Naive thymus-derived CD4-positive, alpha-beta T cell (primary cell): ENCODE results near the gene NFATC4. TPM values are rescaled to one million over a fixed set of nuclear protein-coding genes. Genes with fewer than 3 reads are reported as not detected.
A peak's percentile ranks its signal among the peaks of the same experiment; 100 is the strongest.

Experiments
- ATAC-seq: fragments of 150-1000 bp; cut with Tn5 transposase; 2 replicates; pipeline ENCODE4 v1.10.0; 2021; ENCODE audit warnings: mild to moderate bottlenecking, moderate library complexity
- CTCF ChIA-PET: fragments of 350-600 bp; sonication (Branson Sonifier 250); formaldehyde crosslinking; loops from one replicate; lab custom pipeline; 2021; ENCODE audit warnings: antibody characterized with exemption; lab: Charles Lee
- POLR2A ChIA-PET: fragments of 350-600 bp; sonication (Branson Sonifier 250); formaldehyde crosslinking; loops from one replicate; lab custom pipeline; 2021; ENCODE audit warnings: antibody characterized with exemption, inconsistent platforms; lab: Charles Lee
- DNase-seq, 9 donors: peaks; one replicate each; pipeline versions ENCODE4 v3.0.0 to v3.0.0-alpha.2; 2020 to 2022; ENCODE audit warnings: mixed read lengths in 1 of 9
- H3K27ac ChIP-seq: one replicate; pipeline ENCODE4 v1.7.0; 2013; ENCODE audit warnings: mild to moderate bottlenecking, low read depth, low read length, moderate library complexity
- H3K27me3 ChIP-seq, 2 donors: one replicate each; pipeline ENCODE4 v1.7.0; 2013; ENCODE audit warnings: low read length in 2 of 2, mild to moderate bottlenecking in 2 of 2, moderate library complexity in 2 of 2; ENCODE audit not compliant: control insufficient read depth in 2 of 2, insufficient read depth in 2 of 2
- H3K36me3 ChIP-seq, 3 experiments: 1 replicate in 2 of 3; 2 replicates in 1 of 3; pipeline ENCODE4 v1.7.0; 2013; ENCODE audit warnings: low read length in 3 of 3, mild to moderate bottlenecking in 3 of 3, moderate library complexity in 1 of 3; ENCODE audit not compliant: insufficient read depth in 3 of 3, control insufficient read depth in 2 of 3
- H3K4me1 ChIP-seq, 2 donors: one replicate each; pipeline ENCODE4 v1.7.0; 2013; ENCODE audit warnings: low read length in 2 of 2, mild to moderate bottlenecking in 2 of 2, moderate library complexity in 1 of 2; ENCODE audit not compliant: control insufficient read depth in 2 of 2, insufficient read depth in 2 of 2
- H3K4me3 ChIP-seq: 2 replicates; pipeline ENCODE4 v1.7.0; 2013; ENCODE audit warnings: mild to moderate bottlenecking, low read length
- H3K9me3 ChIP-seq, 3 experiments: 1 replicate in 2 of 3; 2 replicates in 1 of 3; pipeline ENCODE4 v1.7.0; 2013; ENCODE audit warnings: low read length in 3 of 3; ENCODE audit not compliant: control insufficient read depth in 2 of 3
- H3K27ac Mint-ChIP-seq, 9 donors: one replicate each; pipeline ENCODE4 v1.8.0; 2020 to 2022; ENCODE audit warnings: mixed read lengths in 9 of 9, mild to moderate bottlenecking in 8 of 9, moderate library complexity in 5 of 9, inconsistent platforms in 2 of 9
- H3K27me3 Mint-ChIP-seq, 5 donors: one replicate each; pipeline ENCODE4 v1.8.0; 2021 to 2022; ENCODE audit warnings: mixed read lengths in 5 of 5, mild to moderate bottlenecking in 1 of 5
- H3K36me3 Mint-ChIP-seq, 5 donors: one replicate each; pipeline ENCODE4 v1.8.0; 2020 to 2022; ENCODE audit warnings: mixed read lengths in 5 of 5, mild to moderate bottlenecking in 3 of 5, inconsistent platforms in 1 of 5
- H3K4me1 Mint-ChIP-seq, 7 donors: one replicate each; pipeline ENCODE4 v1.8.0; 2020 to 2022; ENCODE audit warnings: mixed read lengths in 7 of 7, mild to moderate bottlenecking in 3 of 7, inconsistent platforms in 1 of 7
- H3K4me3 Mint-ChIP-seq, 10 donors: one replicate each; pipeline ENCODE4 v1.8.0; 2020 to 2022; ENCODE audit warnings: mild to moderate bottlenecking in 10 of 10, mixed read lengths in 10 of 10, moderate library complexity in 6 of 10, inconsistent platforms in 2 of 10
- H3K9me3 Mint-ChIP-seq, 11 donors: one replicate each; pipeline ENCODE4 v1.8.0; 2020 to 2022; ENCODE audit warnings: mixed read lengths in 11 of 11, mild to moderate bottlenecking in 4 of 11, inconsistent platforms in 1 of 11, moderate library complexity in 1 of 11
- intact Hi-C, 2 donors: fragments of 100-400 bp; cut with micrococcal nuclease; formaldehyde crosslinking; loops; one replicate each; pipeline ENCODE4 v1.15.1; 2023
- polyA plus RNA-seq, 2 donors: library from polyadenylated mRNA; unstranded; fragments of 300-500 nt; fragmentation: Illumina TruSeq; gene quantifications; one replicate each; pipeline ENCODE4 v1.2.3, GENCODE V29; 2021
- total RNA-seq, 6 experiments: library from RNA in 5 of 6; stranded (reverse) in 5 of 6; gene quantifications; 1 replicate in 5 of 6; 2 replicates in 1 of 6; pipeline ENCODE4 v1.2.3 and lab custom pipeline; 2021 to 2026

NFATC4 gene
- total and polyA plus RNA-seq, 7 experiments from 2014 or later = not detected

DNA sequence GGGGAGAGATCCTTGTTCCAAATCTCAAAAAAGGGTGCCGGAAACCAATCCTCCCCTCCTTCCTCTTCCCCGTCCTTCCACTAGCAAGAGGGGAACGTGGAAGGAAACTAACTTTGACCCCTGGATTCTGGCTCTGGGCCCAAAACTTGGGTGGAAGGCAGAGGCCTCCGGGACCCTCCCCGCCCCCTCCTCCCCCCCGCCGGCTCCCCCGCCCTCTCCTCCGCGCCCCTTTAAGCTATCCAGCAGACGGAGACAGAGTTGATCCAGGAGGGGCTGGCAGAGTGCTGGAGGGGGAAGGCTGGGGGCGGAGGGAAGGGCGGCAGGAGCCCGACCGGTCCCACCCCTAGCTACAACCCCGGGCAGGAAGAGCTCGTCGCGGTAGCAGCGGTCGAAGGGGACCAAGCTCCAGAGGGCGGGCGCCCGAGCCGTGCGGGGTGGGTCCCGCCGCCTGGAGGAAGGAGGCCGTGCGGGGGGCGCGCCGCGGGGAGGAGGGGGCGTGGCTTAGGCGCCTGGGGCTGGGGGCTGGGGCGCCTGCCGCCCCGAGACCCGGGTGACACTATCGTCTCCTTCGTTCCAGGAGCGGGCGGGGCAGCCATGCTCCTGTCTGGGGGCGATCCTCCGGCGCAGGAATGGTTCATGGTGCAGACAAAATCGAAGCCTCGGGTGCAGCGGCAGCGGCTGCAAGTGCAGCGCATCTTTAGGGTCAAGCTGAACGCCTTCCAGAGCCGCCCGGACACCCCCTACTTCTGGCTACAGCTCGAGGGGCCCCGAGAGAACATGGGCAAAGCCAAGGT is 30.9 kb downstream of the NFATC4 start, which contains the start of gene NYNRIN:
Gene NYNRIN, plus strand, starts transcription at position 351 of the 794 bp plus-strand sequence. Its CDS starts 244 bp downstream, at position 595.
- H3K4me3 Mint-ChIP-seq = peak within 1 kb of the TSS; percentile 71 to 84 (median 76)
- POLR2A ChIA-PET = no interaction called here
- intact Hi-C loops = loop anchor here in 1 of 2 donors (1.0 kb wide), 1 partner anchor 28 kb away; no protein-coding TSS in a partner anchor
- no peaks in the 10 kb centered on the region for H3K36me3 Mint-ChIP-seq
- H3K27me3 Mint-ChIP-seq = peaks cover 0 to 61% (median 8%) of the 10 kb centered on the region in 5 donors
- ATAC-seq (peak; percentile 78), DNase-seq (peak in 7 of 9 donors; percentile 17 to 46 (median 35))
- H3K4me3 ChIP-seq = peak within 1 kb of the TSS; percentile 37
- no peaks in the 10 kb centered on the region for H3K27me3 ChIP-seq
- no peaks in the 10 kb centered on the region for H3K9me3 ChIP-seq
- H3K27ac ChIP-seq = peak within 1 kb of the TSS; percentile 43
- peaks cover 0 to 5% of the 10 kb centered on the region in 2 donors for H3K4me1 ChIP-seq
- peaks cover 0 to 18% (median 15%) of the 10 kb centered on the region in 7 donors for H3K4me1 Mint-ChIP-seq
- H3K36me3 ChIP-seq = no peaks in the 10 kb centered on the region
- H3K27ac Mint-ChIP-seq = peak within 1 kb of the TSS in 1 of 9 donors; percentile 90
- no peaks in the 10 kb centered on the region for H3K9me3 Mint-ChIP-seq
- CTCF ChIA-PET = no interaction called here

DNA sequence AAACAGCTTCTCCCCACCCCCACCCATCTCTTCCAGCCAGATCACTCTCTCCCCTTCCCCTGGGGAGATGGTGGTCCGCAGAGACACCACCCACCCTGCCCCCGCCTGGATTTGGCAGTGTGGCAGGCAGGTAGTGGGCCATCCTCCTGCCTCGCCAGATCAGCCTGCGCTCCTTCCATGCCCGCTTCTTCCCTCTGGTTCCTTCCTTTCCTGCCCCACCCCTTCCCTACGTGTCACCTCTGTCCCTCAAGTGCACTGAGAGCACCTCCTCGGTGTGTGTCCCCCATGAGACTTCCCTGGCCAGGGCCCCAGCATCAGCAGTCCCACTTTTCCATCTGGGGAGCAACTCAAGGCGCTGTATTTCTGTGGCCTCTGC is 31.5 kb downstream of the NFATC4 start:
- intact Hi-C loops = loop anchor here in 1 of 2 donors (1.0 kb wide), 1 partner anchor 28 kb away; no protein-coding TSS in a partner anchor
- POLR2A ChIA-PET = no interaction called here

DNA sequence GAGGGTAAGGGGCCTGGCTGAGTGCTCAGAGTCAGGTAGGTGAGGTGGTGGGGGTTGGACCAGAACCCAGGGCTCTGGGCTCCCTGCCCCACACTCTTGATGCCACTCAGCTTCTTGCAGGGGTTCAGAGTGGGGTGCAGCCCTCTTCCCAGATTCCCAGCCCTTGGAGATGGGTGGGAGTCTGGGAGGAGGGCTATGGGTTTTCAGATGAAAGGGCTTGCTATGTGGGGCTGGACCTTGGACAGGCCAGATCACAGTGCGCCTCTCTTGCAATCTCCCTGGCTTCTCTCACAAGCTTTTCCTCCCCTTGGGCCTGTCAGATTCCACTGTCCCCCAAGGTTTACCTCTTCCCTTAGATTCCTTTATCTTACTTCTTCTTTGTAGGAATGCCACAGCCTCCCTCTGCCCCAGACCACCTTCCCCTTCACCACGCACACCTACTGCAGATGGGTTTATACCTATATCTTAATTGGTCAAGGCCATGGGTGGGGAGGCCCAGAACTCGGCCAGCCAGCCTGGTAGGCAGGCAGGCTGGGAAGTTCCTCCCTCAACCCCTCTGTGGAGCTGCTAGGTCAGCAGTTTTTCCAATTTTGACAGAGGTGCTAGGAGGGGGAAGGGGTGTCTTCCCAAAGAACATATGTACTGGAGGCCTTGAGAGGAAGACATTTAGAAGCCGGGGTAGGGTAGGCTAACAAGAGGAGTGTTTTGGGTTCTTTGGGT is 32.2 kb downstream of the NFATC4 start:
- intact Hi-C loops = loop anchor here in 1 of 2 donors (1.0 kb wide), 1 partner anchor 27 kb away; no protein-coding TSS in a partner anchor
- CTCF ChIA-PET = no interaction called here

More for the DNA sequence above, 31.5 kb downstream of the NFATC4 start:
- Histone ChIP-seq H3K27ac (peak overlapping the region; percentile 43), H3K9me3 (no peaks in the 10 kb centered on the region), H3K36me3 (no peaks in the 10 kb centered on the region), H3K4me3 (peak overlapping the region; percentile 37), H3K27me3 (no peaks in the 10 kb centered on the region), H3K4me1 (peaks cover 0 to 5% of the 10 kb centered on the region in 2 donors)
- Mint-ChIP-seq H3K36me3 (no peaks in the 10 kb centered on the region), H3K9me3 (no peaks in the 10 kb centered on the region), H3K27ac (peak overlapping the region in 1 of 9 donors; percentile 90), H3K27me3 (peaks cover 0 to 63% (median 14%) of the 10 kb centered on the region in 5 donors), H3K4me3 (peak overlapping the region; percentile 71 to 84 (median 76)), H3K4me1 (peaks cover 0 to 18% (median 15%) of the 10 kb centered on the region in 7 donors)
- peak; percentile 3 for ATAC-seq
- DNase-seq = no peak
- CTCF ChIA-PET = no interaction called here

DNA sequence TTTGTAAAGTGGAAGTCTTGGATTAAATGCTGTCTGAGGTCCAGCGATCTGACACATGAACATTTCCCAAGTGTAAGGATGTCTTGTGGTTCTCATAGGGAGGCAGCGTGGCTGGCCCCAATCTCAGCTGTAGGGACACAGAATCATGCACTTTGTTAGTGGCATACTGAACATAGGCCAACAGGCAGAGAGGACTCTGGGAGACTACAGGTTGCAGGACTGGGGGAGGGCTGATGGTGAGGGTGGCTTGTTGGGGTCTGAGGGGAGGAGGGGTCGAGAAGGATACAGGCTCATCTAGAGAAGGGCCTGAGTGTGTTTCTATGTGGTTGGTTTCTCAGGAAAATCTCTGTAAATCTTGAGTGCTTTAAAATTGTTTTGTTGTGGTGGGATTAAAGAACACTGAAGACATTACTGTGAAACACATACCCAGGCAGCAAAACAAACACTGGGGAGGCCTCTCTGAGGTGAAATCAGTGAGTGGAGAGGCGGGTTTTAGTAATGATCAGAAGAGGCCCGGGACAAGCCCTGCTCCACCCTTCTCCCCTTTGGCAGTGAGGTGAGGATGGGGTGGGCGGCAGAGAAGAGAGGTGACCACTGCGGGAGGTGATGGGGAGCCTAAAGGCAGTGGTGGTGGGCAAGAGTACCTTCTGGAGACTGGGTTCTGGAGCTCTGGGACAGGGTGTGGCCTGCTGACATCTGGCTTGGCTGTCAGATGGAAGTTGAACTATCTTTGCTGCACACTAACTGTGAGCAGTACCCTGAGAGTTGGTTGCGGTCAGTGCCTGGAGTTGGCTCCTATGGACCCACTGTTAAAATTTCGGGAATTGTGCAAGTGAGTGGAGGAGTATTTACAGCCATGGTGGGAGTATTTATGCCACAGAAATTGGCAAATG is 34.1 kb downstream of the NFATC4 start:
- Histone ChIP-seq H3K4me1 (peaks cover 0 to 5% of the 10 kb centered on the region in 2 donors), H3K27ac (no peak overlapping the region), H3K4me3 (no peak overlapping the region), H3K9me3 (no peaks in the 10 kb centered on the region), H3K27me3 (no peaks in the 10 kb centered on the region), H3K36me3 (no peaks in the 10 kb centered on the region)
- Mint-ChIP-seq H3K36me3 (no peaks in the 10 kb centered on the region), H3K4me1 (peaks cover 0 to 18% (median 11%) of the 10 kb centered on the region in 7 donors), H3K4me3 (no peak overlapping the region), H3K27ac (peak overlapping the region in 1 of 9 donors; percentile 37), H3K27me3 (peaks cover 9 to 68% (median 23%) of the 10 kb centered on the region in 5 donors), H3K9me3 (no peaks in the 10 kb centered on the region)
- ATAC-seq (no peak), DNase-seq (no peak)
- ChIA-PET CTCF (no interaction called here), POLR2A (interaction anchor here (0.5 to 0.7 kb wide), 2 partner anchors 32 to 38 kb away, joined by 3 read pairs; no protein-coding TSS in a partner anchor)
- intact Hi-C loops = no loop called here

More for the DNA sequence above, 32.2 kb downstream of the NFATC4 start:
- Mint-ChIP-seq H3K4me1 (peaks cover 0 to 18% (median 15%) of the 10 kb centered on the region in 7 donors), H3K27ac (no peak overlapping the region), H3K27me3 (peaks cover 0 to 68% (median 18%) of the 10 kb centered on the region in 5 donors), H3K36me3 (no peaks in the 10 kb centered on the region), H3K9me3 (no peaks in the 10 kb centered on the region), H3K4me3 (peak overlapping the region in 9 of 10 donors; percentile 71 to 84 (median 79))
- Histone ChIP-seq H3K27ac (no peak overlapping the region), H3K27me3 (no peaks in the 10 kb centered on the region), H3K4me3 (no peak overlapping the region), H3K9me3 (no peaks in the 10 kb centered on the region), H3K36me3 (no peaks in the 10 kb centered on the region), H3K4me1 (peaks cover 0 to 5% of the 10 kb centered on the region in 2 donors)
- DNase-seq (no peak), ATAC-seq (no peak)
- POLR2A ChIA-PET = interaction anchor here (0.9 kb wide), 1 partner anchor 30 kb away, joined by 4 read pairs; the partner anchor contains the start of gene KHNYN

DNA sequence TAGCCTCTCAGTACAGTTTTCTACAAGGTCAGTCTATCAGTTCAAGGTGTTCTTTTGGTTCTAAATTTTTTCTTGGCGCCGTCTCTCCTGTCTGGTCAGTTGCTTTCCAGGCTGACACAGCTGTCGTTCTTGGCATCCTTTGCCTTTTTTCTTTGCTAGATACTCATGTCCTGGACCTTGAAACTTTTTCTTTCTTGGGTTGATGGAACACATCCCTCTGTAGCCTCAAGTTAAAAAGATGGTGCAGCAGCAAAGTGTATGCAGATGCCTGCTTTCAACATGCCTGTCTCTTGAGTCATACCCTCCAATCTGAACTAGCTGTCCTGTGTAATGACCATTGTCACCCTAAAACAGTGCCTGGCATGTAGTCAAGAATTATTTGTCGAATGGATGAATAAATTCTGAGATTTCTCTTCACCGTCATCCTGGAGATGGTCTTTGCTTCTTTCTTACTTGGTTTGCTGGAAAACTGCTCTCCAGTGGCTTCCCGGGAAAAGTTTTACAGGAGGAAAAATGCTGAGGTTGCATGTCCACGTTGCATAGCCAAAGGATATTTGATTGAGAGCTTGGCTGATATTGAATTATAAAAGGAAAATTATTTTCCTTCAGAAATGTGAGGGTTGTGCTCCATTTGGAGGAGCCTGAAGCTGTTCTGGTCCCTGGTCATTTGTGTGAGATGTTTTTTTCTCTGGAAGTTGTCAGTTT is 35.5 kb downstream of the NFATC4 start:
- H3K27ac ChIP-seq = no peak overlapping the region
- ATAC-seq (no peak), DNase-seq (no peak)
- Mint-ChIP-seq H3K36me3 (no peaks in the 10 kb centered on the region), H3K9me3 (no peaks in the 10 kb centered on the region), H3K4me3 (no peak overlapping the region), H3K27me3 (peaks cover 10 to 60% (median 23%) of the 10 kb centered on the region in 5 donors), H3K4me1 (peaks cover 0 to 15% (median 9%) of the 10 kb centered on the region in 7 donors), H3K27ac (no peak overlapping the region)
- no peaks in the 10 kb centered on the region for H3K27me3 ChIP-seq
- POLR2A ChIA-PET = no interaction called here
- H3K4me1 ChIP-seq = peaks cover 0 to 5% of the 10 kb centered on the region in 2 donors
- CTCF ChIA-PET = no interaction called here
- H3K9me3 ChIP-seq = no peaks in the 10 kb centered on the region
- no peak overlapping the region for H3K4me3 ChIP-seq
- intact Hi-C loops = no loop called here
- H3K36me3 ChIP-seq = no peaks in the 10 kb centered on the region
